ENCODE measurements around the gene ALPK3. TPM values are rescaled to one million over a fixed set of nuclear protein-coding genes. Genes with fewer than 3 reads are reported as not detected.

Gene ALPK3
- total and polyA plus RNA-seq, 4 donors, result 6.8 to 86.8 (median 44.1) TPM

DNA sequence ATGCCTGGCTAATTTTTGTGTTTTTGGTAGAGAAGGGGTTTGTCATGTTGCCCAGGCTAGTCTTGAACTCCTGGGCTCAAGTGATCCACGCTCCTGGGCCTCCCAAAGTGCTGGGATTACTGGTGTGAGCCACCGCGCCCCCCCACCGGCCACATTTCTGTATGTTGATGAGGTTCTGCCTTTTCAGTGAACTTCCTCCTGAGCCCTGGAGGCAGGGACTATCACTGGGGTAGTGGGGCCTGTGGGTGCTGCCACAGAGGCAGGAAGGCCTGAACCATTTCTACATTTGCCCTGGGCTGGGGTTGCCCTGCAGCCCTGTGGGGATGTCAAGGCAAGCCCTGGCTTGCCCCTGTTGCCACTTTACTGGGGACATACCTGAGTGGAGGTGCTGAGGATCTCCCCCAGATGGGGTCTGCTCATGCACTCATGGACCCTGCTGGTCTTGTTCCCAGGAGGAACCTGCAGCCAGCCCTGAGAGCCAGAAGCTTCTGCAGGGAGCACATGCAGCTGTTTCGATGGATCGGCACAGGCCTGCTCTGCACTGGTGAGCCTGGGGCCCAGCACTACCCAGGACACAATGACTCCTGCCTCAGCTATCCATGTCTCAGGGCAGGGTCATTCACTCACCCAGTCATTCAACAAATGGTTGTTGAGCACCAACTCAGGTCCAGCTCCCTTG lies 73.0 kb downstream of the ALPK3 start:
- no peak overlapping the region for H3K4me3 ChIP-seq (ENCODE audit: low read length in 2 of 2)
- intact Hi-C loops (cut with DNase I), result no loop called here

GRCh38 chr15:84890670-84891162 lies 73.6 kb downstream of the ALPK3 start:
- ATAC-seq (ENCODE audit: low FRiP score) (no peak), DNase-seq (no peak)
- 95 to 98% methylated on average over 5 of the region's 5 CpGs for whole genome bisulfite sequencing, 2 donors
- no peaks in the 10 kb centered on the region for H3K9me3 ChIP-seq (ENCODE audit: control insufficient read depth, low read length)
- H3K36me3 ChIP-seq (ENCODE audit: control insufficient read depth in 1 of 2, insufficient read depth in 2 of 2, low read length in 1 of 2), result no peaks in the 10 kb centered on the region
- intact Hi-C loops (cut with DNase I), result no loop called here
- no peak overlapping the region for H3K27ac ChIP-seq (ENCODE audit: low read depth in 1 of 2, low read length in 2 of 2)
- H3K4me1 ChIP-seq (ENCODE audit: control insufficient read depth in 1 of 2, insufficient read depth in 2 of 2, low read length in 2 of 2), result no peaks in the 10 kb centered on the region
- H3K4me3 ChIP-seq (ENCODE audit: low read length in 2 of 2), result no peak overlapping the region
- no peaks in the 10 kb centered on the region for H3K27me3 ChIP-seq (ENCODE audit: control insufficient read depth in 1 of 2, insufficient read depth in 2 of 2, low read length in 1 of 2)

More for the DNA sequence above, 73.0 kb downstream of the ALPK3 start:
- 97 to 99% methylated on average over 6 of the region's 6 CpGs for WGBS, 2 donors
- Histone ChIP-seq H3K36me3 (ENCODE audit: control insufficient read depth in 1 of 2, insufficient read depth in 2 of 2, low read length in 1 of 2) (no peaks in the 10 kb centered on the region), H3K4me1 (ENCODE audit: control insufficient read depth in 1 of 2, insufficient read depth in 2 of 2, low read length in 2 of 2) (no peaks in the 10 kb centered on the region), H3K9me3 (ENCODE audit: control insufficient read depth, low read length) (no peaks in the 10 kb centered on the region), H3K27ac (ENCODE audit: low read depth in 1 of 2, low read length in 2 of 2) (no peak overlapping the region), H3K27me3 (ENCODE audit: control insufficient read depth in 1 of 2, insufficient read depth in 2 of 2, low read length in 1 of 2) (no peaks in the 10 kb centered on the region)
- ATAC-seq (ENCODE audit: low FRiP score) (no peak), DNase-seq (peak in 1 of 2 donors; percentile 60)

- WGBS, 2 donors, result 94 to 96% methylated on average over 6 of the region's 6 CpGs
- DNase-seq, result peak in 1 of 2 donors; percentile 16
- intact Hi-C loops (cut with DNase I), result no loop called here
Measured at GRCh38 chr15:84891339-84891738, 74.2 kb downstream of the ALPK3 start.

DNA sequence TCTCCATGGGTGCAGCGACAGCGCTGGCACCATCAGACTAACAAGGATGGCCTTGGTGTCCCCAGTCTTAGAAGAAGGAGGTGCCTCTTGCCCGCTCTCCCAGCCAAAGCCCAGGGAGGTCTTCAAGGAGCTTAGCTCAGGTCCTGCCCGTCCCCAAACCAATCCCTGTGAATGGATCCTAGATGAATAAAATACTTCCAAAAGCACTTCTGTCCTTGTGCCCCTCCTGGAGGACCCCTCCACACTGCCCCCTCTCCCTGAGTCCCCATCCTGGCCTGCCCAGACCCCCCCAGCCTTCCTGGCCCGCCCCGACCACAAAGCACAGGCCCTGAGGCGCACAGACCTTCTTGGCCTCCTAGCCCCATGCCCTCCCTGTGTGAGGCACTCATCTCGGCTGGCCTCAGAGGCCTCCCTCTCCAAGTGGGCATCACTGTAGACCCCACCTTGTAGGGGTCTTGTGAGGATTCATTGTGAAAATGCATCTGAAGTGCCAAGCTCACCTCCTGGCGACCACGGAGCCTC lies 75.7 kb downstream of the ALPK3 start:
- Histone ChIP-seq H3K27me3 (ENCODE audit: control insufficient read depth in 1 of 2, insufficient read depth in 2 of 2, low read length in 1 of 2) (no peaks in the 10 kb centered on the region), H3K4me1 (ENCODE audit: control insufficient read depth in 1 of 2, insufficient read depth in 2 of 2, low read length in 2 of 2) (no peaks in the 10 kb centered on the region), H3K9me3 (ENCODE audit: control insufficient read depth, low read length) (no peaks in the 10 kb centered on the region), H3K27ac (ENCODE audit: low read depth in 1 of 2, low read length in 2 of 2) (no peak overlapping the region), H3K36me3 (ENCODE audit: control insufficient read depth in 1 of 2, insufficient read depth in 2 of 2, low read length in 1 of 2) (no peaks in the 10 kb centered on the region), H3K4me3 (ENCODE audit: low read length in 2 of 2) (no peak overlapping the region)
- intact Hi-C loops (cut with DNase I), result no loop called here
- no peak for ATAC-seq (ENCODE audit: low FRiP score)
- DNase-seq, result peak in 1 of 2 donors; percentile 67
- WGBS, 2 donors, result 94 to 98% methylated on average over 10 of the region's 10 CpGs

More at GRCh38 chr15:84891339-84891738, 74.2 kb downstream of the ALPK3 start:
- H3K27me3 ChIP-seq (ENCODE audit: control insufficient read depth in 1 of 2, insufficient read depth in 2 of 2, low read length in 1 of 2), result no peaks in the 10 kb centered on the region
- H3K27ac ChIP-seq (ENCODE audit: low read depth in 1 of 2, low read length in 2 of 2), result no peak overlapping the region
- no peaks in the 10 kb centered on the region for H3K36me3 ChIP-seq (ENCODE audit: control insufficient read depth in 1 of 2, insufficient read depth in 2 of 2, low read length in 1 of 2)
- H3K4me1 ChIP-seq (ENCODE audit: control insufficient read depth in 1 of 2, insufficient read depth in 2 of 2, low read length in 2 of 2), result no peaks in the 10 kb centered on the region
- H3K4me3 ChIP-seq (ENCODE audit: low read length in 2 of 2), result no peak overlapping the region
- no peak for ATAC-seq (ENCODE audit: low FRiP score)
- H3K9me3 ChIP-seq (ENCODE audit: control insufficient read depth, low read length), result no peaks in the 10 kb centered on the region

- DNase-seq (peak in 1 of 2 donors; percentile 47), ATAC-seq (ENCODE audit: low FRiP score) (no peak)
- Histone ChIP-seq H3K36me3 (ENCODE audit: control insufficient read depth in 1 of 2, insufficient read depth in 2 of 2, low read length in 1 of 2) (no peaks in the 10 kb centered on the region), H3K4me1 (ENCODE audit: control insufficient read depth in 1 of 2, insufficient read depth in 2 of 2, low read length in 2 of 2) (no peaks in the 10 kb centered on the region), H3K9me3 (ENCODE audit: control insufficient read depth, low read length) (no peaks in the 10 kb centered on the region), H3K4me3 (ENCODE audit: low read length in 2 of 2) (no peak overlapping the region), H3K27ac (ENCODE audit: low read depth in 1 of 2, low read length in 2 of 2) (no peak overlapping the region), H3K27me3 (ENCODE audit: control insufficient read depth in 1 of 2, insufficient read depth in 2 of 2, low read length in 1 of 2) (no peaks in the 10 kb centered on the region)
- 85 to 94% methylated on average over 10 of the region's 10 CpGs for WGBS, 2 donors
- intact Hi-C loops (cut with DNase I), result no loop called here
Measured at GRCh38 chr15:84893607-84894006, 76.5 kb downstream of the ALPK3 start.

DNA sequence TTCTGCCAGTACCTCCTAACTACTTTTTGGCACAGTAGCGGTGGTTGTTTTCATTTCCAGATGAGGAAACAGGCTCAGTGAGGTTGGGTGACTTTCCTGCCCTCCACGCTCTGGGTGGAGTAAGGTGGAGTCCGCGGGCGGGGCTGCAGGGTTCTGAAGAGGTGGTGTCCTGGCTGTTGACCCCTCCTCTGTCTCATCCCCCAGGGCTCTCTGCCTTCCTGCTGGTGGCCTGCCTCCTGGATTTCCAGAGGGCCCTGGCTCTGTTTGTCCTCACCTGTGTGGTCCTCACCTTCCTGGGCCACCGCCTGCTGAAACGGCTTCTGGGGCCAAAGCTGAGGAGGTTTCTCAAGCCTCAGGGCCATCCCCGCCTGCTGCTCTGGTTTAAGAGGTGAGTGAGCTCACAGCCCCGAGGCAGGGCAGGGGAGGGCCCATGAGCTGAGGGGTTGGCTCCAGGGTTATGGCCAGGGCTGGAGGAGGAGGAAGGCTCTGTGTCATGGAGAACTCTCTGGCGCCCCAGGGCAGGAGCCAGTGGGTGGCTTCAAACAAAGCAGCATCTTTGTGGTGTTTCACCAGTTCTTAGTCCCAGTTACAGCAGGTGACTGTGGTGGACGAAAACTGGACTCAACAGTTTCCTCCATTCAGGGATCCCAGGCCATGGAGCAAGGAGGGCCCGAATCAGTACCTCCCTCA lies 77.7 kb downstream of the ALPK3 start:
- ATAC-seq (ENCODE audit: low FRiP score), result no peak
- WGBS, 2 donors, result 93 to 94% methylated on average over 12 of the region's 12 CpGs

DNA sequence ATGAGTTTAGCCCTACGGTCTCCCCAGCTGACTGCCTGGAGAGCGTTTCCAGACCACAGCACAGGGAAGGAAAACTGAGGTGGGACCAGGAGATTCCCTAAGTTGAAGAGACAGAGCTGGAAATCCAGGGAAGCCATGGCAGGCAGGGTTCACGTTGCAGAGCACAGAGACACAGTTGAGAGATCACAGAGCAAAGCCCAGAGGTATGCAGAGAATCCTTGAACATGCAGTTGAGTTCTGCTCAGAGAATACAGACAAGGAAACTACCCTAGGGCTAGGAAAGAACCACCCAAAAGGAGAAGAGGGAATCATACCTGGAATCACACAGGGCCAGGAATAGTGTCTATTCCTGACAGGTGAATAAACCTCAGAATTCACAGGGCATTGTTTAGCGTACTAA lies 81.6 kb downstream of the ALPK3 start:
- intact Hi-C loops (cut with DNase I), result no loop called here
- no peaks in the 10 kb centered on the region for H3K36me3 ChIP-seq (ENCODE audit: control insufficient read depth in 1 of 2, insufficient read depth in 2 of 2, low read length in 1 of 2)
- no peak overlapping the region for H3K4me3 ChIP-seq (ENCODE audit: low read length in 2 of 2)
- H3K27ac ChIP-seq (ENCODE audit: low read depth in 1 of 2, low read length in 2 of 2), result no peak overlapping the region
- WGBS, 2 donors, result 92 to 94% methylated on average over 4 of the region's 4 CpGs
- H3K9me3 ChIP-seq (ENCODE audit: control insufficient read depth, low read length), result no peaks in the 10 kb centered on the region
- DNase-seq (no peak), ATAC-seq (ENCODE audit: low FRiP score) (no peak)
- no peaks in the 10 kb centered on the region for H3K27me3 ChIP-seq (ENCODE audit: control insufficient read depth in 1 of 2, insufficient read depth in 2 of 2, low read length in 1 of 2)
- no peaks in the 10 kb centered on the region for H3K4me1 ChIP-seq (ENCODE audit: control insufficient read depth in 1 of 2, insufficient read depth in 2 of 2, low read length in 2 of 2)

More for the DNA sequence above, 77.7 kb downstream of the ALPK3 start:
- Histone ChIP-seq H3K9me3 (ENCODE audit: control insufficient read depth, low read length) (no peaks in the 10 kb centered on the region), H3K36me3 (ENCODE audit: control insufficient read depth in 1 of 2, insufficient read depth in 2 of 2, low read length in 1 of 2) (no peaks in the 10 kb centered on the region), H3K27ac (ENCODE audit: low read depth in 1 of 2, low read length in 2 of 2) (no peak overlapping the region), H3K4me3 (ENCODE audit: low read length in 2 of 2) (no peak overlapping the region), H3K4me1 (ENCODE audit: control insufficient read depth in 1 of 2, insufficient read depth in 2 of 2, low read length in 2 of 2) (no peaks in the 10 kb centered on the region), H3K27me3 (ENCODE audit: control insufficient read depth in 1 of 2, insufficient read depth in 2 of 2, low read length in 1 of 2) (no peaks in the 10 kb centered on the region)
- DNase-seq, result peak in 1 of 2 donors; percentile 63
- intact Hi-C loops (cut with DNase I), result no loop called here

- Histone ChIP-seq H3K27ac (ENCODE audit: low read depth in 1 of 2, low read length in 2 of 2) (no peak overlapping the region), H3K4me1 (ENCODE audit: control insufficient read depth in 1 of 2, insufficient read depth in 2 of 2, low read length in 2 of 2) (peaks cover 0 to 2% of the 10 kb centered on the region in 2 donors), H3K4me3 (ENCODE audit: low read length in 2 of 2) (no peak overlapping the region), H3K36me3 (ENCODE audit: control insufficient read depth in 1 of 2, insufficient read depth in 2 of 2, low read length in 1 of 2) (no peaks in the 10 kb centered on the region), H3K9me3 (ENCODE audit: control insufficient read depth, low read length) (no peaks in the 10 kb centered on the region), H3K27me3 (ENCODE audit: control insufficient read depth in 1 of 2, insufficient read depth in 2 of 2, low read length in 1 of 2) (no peaks in the 10 kb centered on the region)
- 97% methylated on average over 7 of the region's 7 CpGs for WGBS, 2 donors
- ATAC-seq (ENCODE audit: low FRiP score) (no peak), DNase-seq (no peak)
- intact Hi-C loops (cut with DNase I), result no loop called here
Measured at GRCh38 chr15:84899750-84900149, 82.6 kb downstream of the ALPK3 start.
